K562 treated with DMSO at 1 percent for 24 hours (cell line): ENCODE results near the gene KIAA1755. TPM values are rescaled to one million over a fixed set of nuclear protein-coding genes. Genes with fewer than 3 reads are reported as not detected.

Source experiments
- total RNA-seq: library from RNA; unstranded; fragments of 300-600 nt; gene quantifications from 2 replicates; pipeline ENCODE4 v1.2.3, GENCODE V29; 2022; ENCODE audit warnings: low read depth; ENCODE audit not compliant: insufficient read depth

The KIAA1755 gene
- total RNA-seq = 0.30 and 0.81 TPM in 2 replicates

GRCh38 chr20:38260378-38261053 lies at the start of gene KIAA1755:
Gene KIAA1755 (minus strand): TSS chr20:38260735. CDS start chr20:38260500, 235 bp downstream.

GRCh38 chr20:38303908-38304379 lies 43.4 kb upstream of the KIAA1755 start, which contains the start of gene BPI:
Gene BPI (plus strand): TSS chr20:38304156. CDS start chr20:38304224, 68 bp downstream.

GRCh38 chr20:38165089-38165965 lies 95.2 kb downstream of the KIAA1755 start, which contains the start of gene TGM2:
Gene TGM2 (minus strand): TSS chr20:38165270. CDS start chr20:38165198, 72 bp downstream.

Other genes starting within 250 kb of the KIAA1755 start
- 25.5 and 28.0 TPM in 2 replicates for gene TTI1, start 227.3 kb downstream of the KIAA1755 start, total RNA-seq
- gene RPRD1B, start 227.0 kb downstream of the KIAA1755 start, total RNA-seq = 19.5 and 19.9 TPM in 2 replicates
- 144 and 153 TPM in 2 replicates for gene TGM2, start 95.5 kb downstream of the KIAA1755 start, total RNA-seq
- not detected in 2 replicates for gene BPI, start 43.4 kb upstream of the KIAA1755 start, total RNA-seq
- 0.14 TPM in 1 of 2 replicates, not detected in the other for gene LBP, start 85.7 kb upstream of the KIAA1755 start, total RNA-seq
- 28.1 and 29.4 TPM in 2 replicates for gene SNHG17, start 174.6 kb upstream of the KIAA1755 start, total RNA-seq
- gene RALGAPB, start 212.1 kb upstream of the KIAA1755 start, total RNA-seq = 14.8 and 16.3 TPM in 2 replicates